ENCODE results near the gene TSPAN12. TPM values are rescaled to one million over a fixed set of nuclear protein-coding genes. Genes with fewer than 3 reads are reported as not detected.

TSPAN12 gene
- total RNA-seq, 1 experiment from 2014 or later, result 8.7 TPM

DNA sequence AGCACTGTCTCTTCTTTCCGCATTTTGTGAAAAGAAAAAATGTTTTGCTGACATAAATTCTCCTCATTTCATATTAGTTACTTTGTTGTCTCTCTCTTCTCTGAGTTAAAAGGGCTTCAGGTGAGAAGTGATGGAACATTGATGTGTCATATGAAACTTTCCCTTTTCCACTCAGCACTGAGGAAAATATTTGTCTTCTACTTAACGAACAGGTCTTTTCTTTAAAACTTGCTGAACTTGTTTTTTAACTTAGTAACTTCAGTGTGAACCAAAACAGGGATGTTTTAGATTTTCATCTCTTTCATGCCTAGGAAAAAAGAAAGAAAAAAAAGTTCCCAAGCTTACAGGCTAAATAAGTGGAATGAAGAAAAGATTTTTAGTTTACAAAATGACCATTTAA lies 19.0 kb upstream of the TSPAN12 start:
- DNase-seq, result no peak
- H4K8ac ChIP-seq (replicated peaks; ENCODE audit: insufficient read length, low read depth, low read length), result no peak overlapping the region
- no peak overlapping the region for H2AFZ ChIP-seq (ENCODE audit: low read length)
- no peak overlapping the region for H2BK20ac ChIP-seq (ENCODE audit: low read depth, low read length, poor library complexity, severe bottlenecking)
- H3K27ac ChIP-seq (ENCODE audit: insufficient read length, low read depth, low read length), result no peak overlapping the region
- H3T11ph ChIP-seq (ENCODE audit: low read length), result no peak overlapping the region
- WGBS (ENCODE audit: extremely low coverage, insufficient read length, low lambda C conversion rate), result no CpG with 5 or more reads among the region's 2 CpGs
- Mint-ChIP-seq H3K27me3 (ENCODE audit: low read depth) (no peaks in the 10 kb centered on the region), H3K9me3 (no peaks in the 10 kb centered on the region), H3K27ac (no peak overlapping the region), H3K36me3 (ENCODE audit: insufficient read depth in 1 of 3, low read depth in 3 of 3) (no peaks in the 10 kb centered on the region), H3K4me3 (no peak overlapping the region), H3K4me1 (peaks cover 15 to 16% of the 10 kb centered on the region in 2 experiments)
- no peak overlapping the region for H3K23ac ChIP-seq (ENCODE audit: insufficient read length, low read depth, low read length)
- H4K5ac ChIP-seq (ENCODE audit: insufficient read length, low read depth, low read length), result no peak overlapping the region
- TF ChIP-seq, protein P1, sequence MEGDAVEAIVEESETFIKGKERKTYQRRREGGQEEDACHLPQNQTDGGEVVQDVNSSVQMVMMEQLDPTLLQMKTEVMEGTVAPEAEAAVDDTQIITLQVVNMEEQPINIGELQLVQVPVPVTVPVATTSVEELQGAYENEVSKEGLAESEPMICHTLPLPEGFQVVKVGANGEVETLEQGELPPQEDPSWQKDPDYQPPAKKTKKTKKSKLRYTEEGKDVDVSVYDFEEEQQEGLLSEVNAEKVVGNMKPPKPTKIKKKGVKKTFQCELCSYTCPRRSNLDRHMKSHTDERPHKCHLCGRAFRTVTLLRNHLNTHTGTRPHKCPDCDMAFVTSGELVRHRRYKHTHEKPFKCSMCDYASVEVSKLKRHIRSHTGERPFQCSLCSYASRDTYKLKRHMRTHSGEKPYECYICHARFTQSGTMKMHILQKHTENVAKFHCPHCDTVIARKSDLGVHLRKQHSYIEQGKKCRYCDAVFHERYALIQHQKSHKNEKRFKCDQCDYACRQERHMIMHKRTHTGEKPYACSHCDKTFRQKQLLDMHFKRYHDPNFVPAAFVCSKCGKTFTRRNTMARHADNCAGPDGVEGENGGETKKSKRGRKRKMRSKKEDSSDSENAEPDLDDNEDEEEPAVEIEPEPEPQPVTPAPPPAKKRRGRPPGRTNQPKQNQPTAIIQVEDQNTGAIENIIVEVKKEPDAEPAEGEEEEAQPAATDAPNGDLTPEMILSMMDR (conservative IDR thresholded peaks at IDR 0.05), result no peak
- H3K27me3 ChIP-seq (ENCODE audit: insufficient read depth, low read length), result no peaks in the 10 kb centered on the region
- no peaks in the 10 kb centered on the region for H3K79me1 ChIP-seq (ENCODE audit: insufficient read depth, low read depth, low read length, poor library complexity, severe bottlenecking)
- no peaks in the 10 kb centered on the region for H3K9me3 ChIP-seq (ENCODE audit: control insufficient read depth, low read depth, low read length)
- no peak overlapping the region for H2BK15ac ChIP-seq (ENCODE audit: low read depth, low read length)
- H3K9ac ChIP-seq (ENCODE audit: extremely low read depth, insufficient read length, low read length), result no peak overlapping the region
- no peak overlapping the region for H4K91ac ChIP-seq (ENCODE audit: insufficient read length, low read depth, low read length)
- H2BK5ac ChIP-seq (ENCODE audit: insufficient read length, low read length), result no peak overlapping the region
- no peak overlapping the region for H2BK120ac ChIP-seq (ENCODE audit: low read depth, low read length, poor library complexity, severe bottlenecking)
- H3K4me1 ChIP-seq (ENCODE audit: insufficient read depth, low read length), result no peaks in the 10 kb centered on the region; the same call in 1 of the 2 replicates
- H3K18ac ChIP-seq (ENCODE audit: insufficient read length, low read depth, low read length), result no peak overlapping the region
- H3K4ac ChIP-seq (ENCODE audit: low read depth, low read length), result no peak overlapping the region
- H2AK5ac ChIP-seq (ENCODE audit: insufficient read length, low read length), result no peak overlapping the region
- H3K23me2 ChIP-seq (ENCODE audit: insufficient read length, low read depth, low read length, poor library complexity, severe bottlenecking), result no peaks in the 10 kb centered on the region
- no peak overlapping the region for H3K4me2 ChIP-seq (ENCODE audit: insufficient read depth, insufficient read length, low read length)
- no peaks in the 10 kb centered on the region for H4K20me1 ChIP-seq (ENCODE audit: control insufficient read depth, insufficient read depth, insufficient read length)
- no peaks in the 10 kb centered on the region for H3K79me2 ChIP-seq (ENCODE audit: insufficient read depth, low read length)
- H3K14ac ChIP-seq (ENCODE audit: insufficient read depth, low read length), result no peak overlapping the region
- H2BK12ac ChIP-seq (ENCODE audit: insufficient read length, low read depth, low read length), result no peak overlapping the region
- no peak overlapping the region for H3K56ac ChIP-seq (ENCODE audit: insufficient read length, low read depth, low read length)
